ENCODE results near the gene UMAD1.

The UMAD1 gene

GRCh38 chr7:7703427-7703826 lies 62.9 kb downstream of the UMAD1 start:
- H3K4me3 ChIP-seq (replicated peaks; ENCODE audit: insufficient read depth, low read length): no peak overlapping the region
- DNase-seq (ENCODE audit: low read depth in 1 of 2, low spot score in 1 of 2): no peak
- no peaks in the 10 kb centered on the region for H3K27me3 ChIP-seq (ENCODE audit: insufficient read depth, poor library complexity, severe bottlenecking)
- TF ChIP-seq CTCF (IDR thresholded peaks at IDR 0.05; ENCODE audit: insufficient read depth, low read length) (no peak), SPI1 (IDR thresholded peaks at IDR 0.05; ENCODE audit: borderline replicate concordance, low read depth) (no peak), POLR2AphosphoS5 (IDR thresholded peaks at IDR 0.05; ENCODE audit: low read depth) (no peak), GABPA (IDR thresholded peaks at IDR 0.05; ENCODE audit: low read depth) (no peak), REST (IDR thresholded peaks at IDR 0.05; ENCODE audit: insufficient replicate concordance, low read depth) (no peak)
- H3K27ac ChIP-seq (replicated peaks): no peak overlapping the region

- Histone ChIP-seq H3K4me3 (replicated peaks; ENCODE audit: insufficient read depth, low read length) (no peak overlapping the region), H3K27me3 (ENCODE audit: insufficient read depth, poor library complexity, severe bottlenecking) (no peaks in the 10 kb centered on the region), H3K27ac (replicated peaks) (no peak overlapping the region)
- TF ChIP-seq POLR2AphosphoS5 (IDR thresholded peaks at IDR 0.05; ENCODE audit: low read depth) (no peak), CTCF (IDR thresholded peaks at IDR 0.05; ENCODE audit: insufficient read depth, low read length) (no peak), GABPA (IDR thresholded peaks at IDR 0.05; ENCODE audit: low read depth) (no peak), SPI1 (IDR thresholded peaks at IDR 0.05; ENCODE audit: borderline replicate concordance, low read depth) (no peak), REST (IDR thresholded peaks at IDR 0.05; ENCODE audit: insufficient replicate concordance, low read depth) (no peak)
- DNase-seq (ENCODE audit: low read depth in 1 of 2, low spot score in 1 of 2): no peak
Measured at GRCh38 chr7:7704867-7705266, 64.3 kb downstream of the UMAD1 start.

- no peak for DNase-seq (ENCODE audit: low read depth in 1 of 2, low spot score in 1 of 2)
- Histone ChIP-seq H3K27me3 (ENCODE audit: insufficient read depth, poor library complexity, severe bottlenecking) (no peaks in the 10 kb centered on the region), H3K4me3 (replicated peaks; ENCODE audit: insufficient read depth, low read length) (no peak overlapping the region), H3K27ac (replicated peaks) (no peak overlapping the region)
- no peak for TF ChIP-seq REST (IDR thresholded peaks at IDR 0.05; ENCODE audit: insufficient replicate concordance, low read depth)
- TF ChIP-seq SPI1 (IDR thresholded peaks at IDR 0.05; ENCODE audit: borderline replicate concordance, low read depth): no peak
- no peak for TF ChIP-seq GABPA (IDR thresholded peaks at IDR 0.05; ENCODE audit: low read depth)
- TF ChIP-seq CTCF (IDR thresholded peaks at IDR 0.05; ENCODE audit: insufficient read depth, low read length): no peak
- no peak for TF ChIP-seq POLR2AphosphoS5 (IDR thresholded peaks at IDR 0.05; ENCODE audit: low read depth)
Measured at GRCh38 chr7:7705318-7705717, 64.8 kb downstream of the UMAD1 start.

Data from HL-60 (cell line).